ENCODE results near the gene BMP6. TPM values are rescaled to one million over a fixed set of nuclear protein-coding genes. Genes with fewer than 3 reads are reported as not detected.

Gene BMP6
- polyA plus RNA-seq, 3 donors = not detected

DNA sequence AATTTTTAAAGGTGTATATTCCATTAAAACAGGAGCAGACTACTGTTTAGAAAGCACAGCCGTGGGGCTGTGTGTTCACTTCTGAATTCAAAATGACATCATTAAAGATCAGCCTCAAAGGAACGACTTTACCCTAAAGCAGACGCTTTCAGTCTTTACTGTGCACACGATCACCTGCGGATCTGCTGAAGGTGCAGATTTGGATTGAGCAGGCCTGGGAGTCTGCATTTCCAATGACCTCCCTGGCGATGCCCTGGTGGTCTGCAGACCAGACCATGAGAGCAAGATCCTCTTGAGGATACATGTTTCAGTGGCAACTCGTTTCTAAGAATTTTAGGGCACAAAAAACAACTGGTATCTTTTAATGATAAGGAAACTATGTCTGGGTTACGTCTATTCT is 157.5 kb downstream of the BMP6 start:
- no peak overlapping the region for H3K4me3 ChIP-seq (replicated peaks in 1 of 3; ENCODE audit: low read depth in 2 of 3, low read length in 3 of 3)
- TF ChIP-seq, protein P1, sequence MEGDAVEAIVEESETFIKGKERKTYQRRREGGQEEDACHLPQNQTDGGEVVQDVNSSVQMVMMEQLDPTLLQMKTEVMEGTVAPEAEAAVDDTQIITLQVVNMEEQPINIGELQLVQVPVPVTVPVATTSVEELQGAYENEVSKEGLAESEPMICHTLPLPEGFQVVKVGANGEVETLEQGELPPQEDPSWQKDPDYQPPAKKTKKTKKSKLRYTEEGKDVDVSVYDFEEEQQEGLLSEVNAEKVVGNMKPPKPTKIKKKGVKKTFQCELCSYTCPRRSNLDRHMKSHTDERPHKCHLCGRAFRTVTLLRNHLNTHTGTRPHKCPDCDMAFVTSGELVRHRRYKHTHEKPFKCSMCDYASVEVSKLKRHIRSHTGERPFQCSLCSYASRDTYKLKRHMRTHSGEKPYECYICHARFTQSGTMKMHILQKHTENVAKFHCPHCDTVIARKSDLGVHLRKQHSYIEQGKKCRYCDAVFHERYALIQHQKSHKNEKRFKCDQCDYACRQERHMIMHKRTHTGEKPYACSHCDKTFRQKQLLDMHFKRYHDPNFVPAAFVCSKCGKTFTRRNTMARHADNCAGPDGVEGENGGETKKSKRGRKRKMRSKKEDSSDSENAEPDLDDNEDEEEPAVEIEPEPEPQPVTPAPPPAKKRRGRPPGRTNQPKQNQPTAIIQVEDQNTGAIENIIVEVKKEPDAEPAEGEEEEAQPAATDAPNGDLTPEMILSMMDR (IDR thresholded peaks at IDR 0.05) = no peak
- Mint-ChIP-seq H3K4me3 (no peak overlapping the region), H3K27me3 (ENCODE audit: low read depth in 3 of 3) (no peaks in the 10 kb centered on the region), H3K27ac (no peak overlapping the region), H3K4me1 (no peaks in the 10 kb centered on the region), H3K36me3 (peaks cover 76 to 78% of the 10 kb centered on the region in 2 donors), H3K9me3 (no peaks in the 10 kb centered on the region)
- no peak overlapping the region for H3K27ac ChIP-seq (ENCODE audit: low read depth in 1 of 2, low read length in 2 of 2)
- H3K9me3 ChIP-seq (replicated peaks in 1 of 2; ENCODE audit: control insufficient read depth in 1 of 2, insufficient read depth in 1 of 2, low read length in 2 of 2) = no peaks in the 10 kb centered on the region
- H4K20me1 ChIP-seq (ENCODE audit: insufficient read depth, low read length) = no peaks in the 10 kb centered on the region
- no peaks in the 10 kb centered on the region for H3K27me3 ChIP-seq (ENCODE audit: control insufficient read depth in 2 of 2, insufficient read depth in 2 of 2, low read length in 2 of 2)
- intact Hi-C loops (cut with micrococcal nuclease) = no loop called here
- DNase-seq = no peak
- H3K79me2 ChIP-seq (ENCODE audit: insufficient read depth, low read length) = no peaks in the 10 kb centered on the region
- no peak overlapping the region for H2AFZ ChIP-seq (ENCODE audit: insufficient read depth, low read depth, low read length, poor library complexity, severe bottlenecking)
- H3K9ac ChIP-seq (ENCODE audit: insufficient read depth, low read length, poor library complexity, severe bottlenecking) = no peak overlapping the region
- peaks cover 79 to 90% of the 10 kb centered on the region in 2 donors for H3K36me3 ChIP-seq (replicated peaks in 1 of 2; ENCODE audit: control insufficient read depth in 1 of 2, insufficient read depth in 2 of 2, low read length in 2 of 2)
- whole genome bisulfite sequencing (ENCODE audit: insufficient coverage) = 91% methylated on average over 6 of the region's 8 CpGs
- H3K4me2 ChIP-seq (replicated peaks; ENCODE audit: extremely low read depth, low read length, poor library complexity, severe bottlenecking) = no peak overlapping the region
- no peaks in the 10 kb centered on the region for H3K4me1 ChIP-seq (ENCODE audit: control insufficient read depth in 1 of 2, insufficient read depth in 2 of 2, low read length in 2 of 2)

DNA sequence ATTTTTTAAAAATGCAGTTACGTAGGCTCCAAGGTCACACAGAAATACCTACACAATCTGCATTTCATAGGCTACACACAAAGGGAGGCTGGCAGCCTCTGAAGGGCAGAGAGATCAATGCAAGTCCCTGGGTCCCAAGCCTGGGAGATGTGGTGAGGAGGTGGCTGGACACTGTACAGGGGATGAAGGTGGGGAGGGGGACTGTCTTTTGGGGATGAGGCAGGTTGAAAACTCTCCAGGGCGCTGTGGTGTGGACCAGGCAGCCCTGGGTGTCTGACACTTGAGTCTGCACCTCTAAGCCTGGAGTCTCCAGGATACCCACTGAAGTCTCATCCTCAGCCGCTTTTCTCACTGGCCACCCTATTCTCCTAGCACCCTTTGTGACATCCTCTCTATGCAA is 160.2 kb downstream of the BMP6 start:
- no peaks in the 10 kb centered on the region for H3K79me2 ChIP-seq (ENCODE audit: insufficient read depth, low read length)
- H2AFZ ChIP-seq (ENCODE audit: insufficient read depth, low read depth, low read length, poor library complexity, severe bottlenecking) = no peak overlapping the region
- TF ChIP-seq, protein P1 (IDR thresholded peaks at IDR 0.05) = no peak
- no peaks in the 10 kb centered on the region for H3K9me3 ChIP-seq (replicated peaks in 1 of 2; ENCODE audit: control insufficient read depth in 1 of 2, insufficient read depth in 1 of 2, low read length in 2 of 2)
- H3K4me1 Mint-ChIP-seq = no peaks in the 10 kb centered on the region
- H3K9ac ChIP-seq (ENCODE audit: insufficient read depth, low read length, poor library complexity, severe bottlenecking) = no peak overlapping the region
- no peak for DNase-seq
- peak overlapping the region in 1 of 7 donors; percentile 18 for H3K27ac Mint-ChIP-seq
- no peak overlapping the region for H3K27ac ChIP-seq (ENCODE audit: low read depth in 1 of 2, low read length in 2 of 2)
- WGBS (ENCODE audit: insufficient coverage) = 100% methylated on average over 2 of the region's 3 CpGs
- no peaks in the 10 kb centered on the region for H3K27me3 ChIP-seq (ENCODE audit: control insufficient read depth in 2 of 2, insufficient read depth in 2 of 2, low read length in 2 of 2)
- H3K4me1 ChIP-seq (ENCODE audit: control insufficient read depth in 1 of 2, insufficient read depth in 2 of 2, low read length in 2 of 2) = no peaks in the 10 kb centered on the region
- intact Hi-C loops (cut with micrococcal nuclease) = no loop called here
- H3K4me2 ChIP-seq (replicated peaks; ENCODE audit: extremely low read depth, low read length, poor library complexity, severe bottlenecking) = no peak overlapping the region
- no peaks in the 10 kb centered on the region for H3K27me3 Mint-ChIP-seq (ENCODE audit: low read depth in 3 of 3)
- peaks cover 84 to 99% of the 10 kb centered on the region in 2 donors for H3K36me3 ChIP-seq (replicated peaks in 1 of 2; ENCODE audit: control insufficient read depth in 1 of 2, insufficient read depth in 2 of 2, low read length in 2 of 2)
- peaks cover 92 to 94% of the 10 kb centered on the region in 2 donors for H3K36me3 Mint-ChIP-seq
- H3K4me3 ChIP-seq (replicated peaks in 1 of 3; ENCODE audit: low read depth in 2 of 3, low read length in 3 of 3) = no peak overlapping the region
- no peaks in the 10 kb centered on the region for H4K20me1 ChIP-seq (ENCODE audit: insufficient read depth, low read length)
- no peak overlapping the region for H3K4me3 Mint-ChIP-seq
- no peaks in the 10 kb centered on the region for H3K9me3 Mint-ChIP-seq

All from CD14-positive monocyte (primary cell).